Activated CD4-positive, CD25-positive, alpha-beta regulatory T cell treated with anti-CD3 and anti-CD28 coated beads, Interleukin-2, amount 50 U/mL, for 72 hours (primary cell): ENCODE measurements around the gene RBBP5.

Experiments used
- DNase-seq: peaks from one replicate; pipeline ENCODE4 v3.0.0; 2021

RBBP5 gene

GRCh38 chr1:205129447-205130029, 7.8 kb upstream of the RBBP5 start:
- no peak for DNase-seq

GRCh38 chr1:205128050-205128449, 6.3 kb upstream of the RBBP5 start:
- DNase-seq: no peak

GRCh38 chr1:205127646-205128045, 5.9 kb upstream of the RBBP5 start:
- DNase-seq: no peak

- DNase-seq: no peak
Observed at GRCh38 chr1:205124726-205125125, 2.9 kb upstream of the RBBP5 start.

GRCh38 chr1:205122489-205122882, 708 bp upstream of the RBBP5 start:
- DNase-seq: no peak

- DNase-seq: no peak
Observed at GRCh38 chr1:205118752-205119151, 3.0 kb downstream of the RBBP5 start.

- no peak for DNase-seq
Observed at GRCh38 chr1:205111354-205111753, 10.4 kb downstream of the RBBP5 start.

GRCh38 chr1:205109711-205110110, 12.1 kb downstream of the RBBP5 start:
- DNase-seq: no peak

GRCh38 chr1:205109269-205109668, 12.5 kb downstream of the RBBP5 start:
- no peak for DNase-seq

- no peak for DNase-seq
Observed at GRCh38 chr1:205108464-205108863, 13.3 kb downstream of the RBBP5 start.

- DNase-seq: no peak
Observed at GRCh38 chr1:205107327-205107726, 14.5 kb downstream of the RBBP5 start.

GRCh38 chr1:205102404-205102803, 19.4 kb downstream of the RBBP5 start:
- no peak for DNase-seq

- no peak for DNase-seq
Observed at GRCh38 chr1:205098242-205098641, 23.5 kb downstream of the RBBP5 start.

GRCh38 chr1:205095422-205095821, 26.4 kb downstream of the RBBP5 start:
- DNase-seq: no peak

- no peak for DNase-seq
Observed at GRCh38 chr1:205091043-205091740, 30.6 kb downstream of the RBBP5 start.

- no peak for DNase-seq
Observed at GRCh38 chr1:205088341-205088740, 33.4 kb downstream of the RBBP5 start.

- DNase-seq: no peak
Observed at GRCh38 chr1:205084360-205084759, 37.4 kb downstream of the RBBP5 start, which contains the start of gene TMEM81. Gene TMEM81, minus strand, starts transcription at chr1:205084460. Its CDS starts 140 bp downstream, at chr1:205084320.

- DNase-seq: no peak
Observed at GRCh38 chr1:205082431-205082830, 39.3 kb downstream of the RBBP5 start.

- no peak for DNase-seq
Observed at GRCh38 chr1:205077934-205078311, 43.9 kb downstream of the RBBP5 start.

- DNase-seq: no peak
Observed at GRCh38 chr1:205077158-205077933, 44.4 kb downstream of the RBBP5 start.

- DNase-seq: no peak
Observed at GRCh38 chr1:205076245-205076761, 45.5 kb downstream of the RBBP5 start.

GRCh38 chr1:205075642-205076155, 46.1 kb downstream of the RBBP5 start:
- no peak for DNase-seq

GRCh38 chr1:205074513-205074912, 47.3 kb downstream of the RBBP5 start:
- no peak for DNase-seq

- no peak for DNase-seq
Observed at GRCh38 chr1:205074084-205074483, 47.7 kb downstream of the RBBP5 start.
